ENCODE data around the gene CTSA.

Gene CTSA

DNA sequence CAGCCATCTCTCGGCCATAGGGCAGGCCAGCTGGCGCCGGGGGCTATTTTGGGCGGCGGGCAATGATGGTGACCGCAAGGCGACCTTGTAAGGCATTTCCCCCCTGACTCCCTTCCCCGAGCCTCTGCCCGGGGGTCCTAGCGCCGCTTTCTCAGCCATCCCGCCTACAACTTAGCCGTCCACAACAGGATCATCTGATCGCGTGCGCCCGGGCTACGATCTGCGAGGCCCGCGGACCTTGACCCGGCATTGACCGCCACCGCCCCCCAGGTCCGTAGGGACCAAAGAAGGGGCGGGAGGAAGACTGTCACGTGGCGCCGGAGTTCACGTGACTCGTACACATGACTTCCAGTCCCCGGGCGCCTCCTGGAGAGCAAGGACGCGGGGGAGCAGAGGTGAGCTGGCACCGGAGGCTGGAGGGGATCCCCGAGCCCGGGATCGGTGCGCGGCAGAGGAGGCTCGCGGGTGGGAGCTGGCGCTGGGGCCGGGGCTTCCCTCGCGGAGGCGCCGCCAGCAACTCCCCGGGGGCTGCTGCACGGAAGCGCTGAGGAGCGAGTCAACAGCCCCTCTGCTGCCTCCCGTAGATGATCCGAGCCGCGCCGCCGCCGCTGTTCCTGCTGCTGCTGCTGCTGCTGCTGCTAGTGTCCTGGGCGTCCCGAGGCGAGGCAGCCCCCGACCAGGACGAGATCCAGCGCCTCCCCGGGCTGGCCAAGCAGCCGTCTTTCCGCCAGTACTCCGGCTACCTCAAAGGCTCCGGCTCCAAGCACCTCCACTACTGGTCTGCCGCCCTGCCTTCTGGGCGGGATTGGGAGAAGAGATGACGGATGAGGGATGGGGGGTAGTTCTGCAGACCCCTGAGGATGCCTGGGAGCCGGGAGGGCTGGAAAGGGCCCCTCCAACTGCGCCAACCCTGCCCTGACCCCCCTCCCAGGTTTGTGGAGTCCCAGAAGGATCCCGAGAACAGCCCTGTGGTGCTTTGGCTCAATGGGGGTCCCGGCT, at the start of gene CTSA, which contains the start of gene NEURL2:
CTSA (plus strand) TSS at position 351 of the 999 bp plus-strand sequence; CDS start at position 585, 234 bp downstream.
NEURL2 (minus strand) TSS at position 224 of the 999 bp plus-strand sequence; CDS start at position 7, 217 bp downstream.
- Histone ChIP-seq H3K79me2 (ENCODE audit: control insufficient read depth, low read length) (no peaks in the 10 kb centered on the region), H3K27ac (ENCODE audit: low read depth, low read length) (no peak within 1 kb of the TSS), H3K4me1 (ENCODE audit: control insufficient read depth, low read length) (peaks cover 23% of the 10 kb centered on the region), H3K27me3 (ENCODE audit: control insufficient read depth, low read length) (no peaks in the 10 kb centered on the region), H3K36me3 (ENCODE audit: control insufficient read depth, low read length) (peaks cover 2% of the 10 kb centered on the region), H3K4me2 (ENCODE audit: low read length) (peak within 1 kb of the TSS; percentile 82), H3K9me3 (ENCODE audit: control insufficient read depth, insufficient read depth, low read length) (no peaks in the 10 kb centered on the region), H3F3A (ENCODE audit: control insufficient read depth, insufficient read depth) (no peaks in the 10 kb centered on the region), H4K20me1 (ENCODE audit: control insufficient read depth, insufficient read depth, low read depth, low read length) (no peaks in the 10 kb centered on the region), H3K4me3 (ENCODE audit: low read length) (peak within 1 kb of the TSS; percentile 83), H3K9me2 (replicated peaks; ENCODE audit: control insufficient read depth, low read length) (no peaks in the 10 kb centered on the region)
- TF ChIP-seq, protein P1, sequence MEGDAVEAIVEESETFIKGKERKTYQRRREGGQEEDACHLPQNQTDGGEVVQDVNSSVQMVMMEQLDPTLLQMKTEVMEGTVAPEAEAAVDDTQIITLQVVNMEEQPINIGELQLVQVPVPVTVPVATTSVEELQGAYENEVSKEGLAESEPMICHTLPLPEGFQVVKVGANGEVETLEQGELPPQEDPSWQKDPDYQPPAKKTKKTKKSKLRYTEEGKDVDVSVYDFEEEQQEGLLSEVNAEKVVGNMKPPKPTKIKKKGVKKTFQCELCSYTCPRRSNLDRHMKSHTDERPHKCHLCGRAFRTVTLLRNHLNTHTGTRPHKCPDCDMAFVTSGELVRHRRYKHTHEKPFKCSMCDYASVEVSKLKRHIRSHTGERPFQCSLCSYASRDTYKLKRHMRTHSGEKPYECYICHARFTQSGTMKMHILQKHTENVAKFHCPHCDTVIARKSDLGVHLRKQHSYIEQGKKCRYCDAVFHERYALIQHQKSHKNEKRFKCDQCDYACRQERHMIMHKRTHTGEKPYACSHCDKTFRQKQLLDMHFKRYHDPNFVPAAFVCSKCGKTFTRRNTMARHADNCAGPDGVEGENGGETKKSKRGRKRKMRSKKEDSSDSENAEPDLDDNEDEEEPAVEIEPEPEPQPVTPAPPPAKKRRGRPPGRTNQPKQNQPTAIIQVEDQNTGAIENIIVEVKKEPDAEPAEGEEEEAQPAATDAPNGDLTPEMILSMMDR (IDR thresholded peaks at IDR 0.05; ENCODE audit: low read depth, low read length, poor library complexity, severe bottlenecking): peak; percentile 3
- no peak for TF ChIP-seq EZH2phosphoT487 (IDR thresholded peaks at IDR 0.05; ENCODE audit: borderline replicate concordance, low read length)

DNA sequence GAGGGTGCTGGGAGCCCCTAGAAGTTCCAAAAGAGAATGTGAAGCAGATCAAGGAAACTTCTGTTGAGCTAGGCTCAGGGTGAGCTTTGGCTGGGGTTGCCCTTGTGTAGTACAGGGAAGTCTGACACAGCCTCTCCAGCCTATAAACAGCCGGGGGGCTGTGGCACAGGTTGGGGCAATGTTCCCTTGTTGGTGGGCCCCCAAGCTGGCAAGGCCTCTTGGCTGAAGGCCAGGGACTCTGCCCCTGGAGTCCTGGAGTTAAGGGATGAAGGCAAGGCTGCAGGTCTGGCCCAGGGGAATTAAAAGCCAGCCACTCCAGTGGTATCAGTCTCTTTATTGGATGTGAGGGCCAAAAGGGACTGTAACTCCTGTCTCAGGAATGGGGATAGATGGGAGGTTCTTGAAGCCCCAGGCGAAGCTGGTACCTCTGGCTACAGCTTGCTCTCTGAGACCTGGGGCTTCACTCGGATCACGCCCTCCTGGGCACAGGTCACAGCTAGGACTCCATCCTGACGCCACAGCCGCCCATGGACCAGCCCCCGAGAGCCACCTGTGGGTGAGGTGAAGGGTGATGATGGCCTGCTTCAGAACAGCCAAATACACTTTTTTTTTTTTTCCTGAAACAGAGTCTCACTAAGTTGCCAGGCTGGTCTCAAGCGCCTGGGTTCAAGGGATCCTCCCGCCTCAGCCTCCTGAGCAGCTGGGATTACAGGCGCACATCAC, 49.6 kb upstream of the CTSA start:
- Histone ChIP-seq H3K4me2 (ENCODE audit: low read length) (peak overlapping the region; percentile 65), H3K4me1 (ENCODE audit: control insufficient read depth, low read length) (peaks cover 20% of the 10 kb centered on the region), H3K79me2 (ENCODE audit: control insufficient read depth, low read length) (no peaks in the 10 kb centered on the region), H3K27me3 (ENCODE audit: control insufficient read depth, low read length) (no peaks in the 10 kb centered on the region), H3F3A (ENCODE audit: control insufficient read depth, insufficient read depth) (0 out of 2 replicates have a peak, but pooled peaks cover 2% of the 10 kb centered on the region), H3K27ac (ENCODE audit: low read depth, low read length) (peak overlapping the region; percentile 75), H3K36me3 (ENCODE audit: control insufficient read depth, low read length) (peaks cover 24% of the 10 kb centered on the region), H3K9me2 (replicated peaks; ENCODE audit: control insufficient read depth, low read length) (no peaks in the 10 kb centered on the region), H4K20me1 (ENCODE audit: control insufficient read depth, insufficient read depth, low read depth, low read length) (no peaks in the 10 kb centered on the region), H3K9me3 (ENCODE audit: control insufficient read depth, insufficient read depth, low read length) (no peaks in the 10 kb centered on the region), H3K4me3 (ENCODE audit: low read length) (peak overlapping the region; percentile 45)
- TF ChIP-seq, protein P1 (IDR thresholded peaks at IDR 0.05; ENCODE audit: low read depth, low read length, poor library complexity, severe bottlenecking): no peak
- TF ChIP-seq EZH2phosphoT487 (IDR thresholded peaks at IDR 0.05; ENCODE audit: borderline replicate concordance, low read length): no peak

DNA sequence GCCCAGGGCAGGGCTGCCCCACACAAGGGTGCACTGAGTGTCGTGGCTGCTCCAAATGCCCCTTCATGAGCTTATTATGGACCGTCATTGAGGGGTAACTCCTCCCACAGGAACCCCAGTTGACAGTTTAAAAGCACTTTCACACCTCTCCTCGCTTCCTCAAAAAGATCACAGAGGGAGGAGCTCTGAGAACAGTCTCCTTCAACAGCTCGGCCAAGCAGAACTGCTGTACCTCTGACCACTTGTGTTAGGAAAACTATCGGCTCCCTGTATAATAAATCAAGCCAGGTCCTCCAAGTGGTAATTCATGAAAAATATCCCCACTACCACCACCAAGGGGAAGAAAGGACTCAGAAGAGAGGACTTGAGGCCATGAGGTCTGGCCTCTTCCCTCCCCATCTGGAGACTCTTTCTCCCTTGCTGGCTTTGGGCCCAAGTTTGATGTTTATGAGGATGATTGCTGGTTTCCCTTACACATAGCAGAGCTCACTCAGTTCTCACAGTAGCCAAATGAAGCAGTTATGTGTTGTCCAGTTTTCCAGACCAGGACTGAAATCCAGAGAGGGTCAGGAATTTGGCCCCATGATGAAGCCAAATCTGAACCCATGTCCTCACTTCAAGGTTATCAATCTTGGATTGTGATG, 48.8 kb upstream of the CTSA start:
- Histone ChIP-seq H3K27ac (ENCODE audit: low read depth, low read length) (peak overlapping the region; percentile 75), H3K79me2 (ENCODE audit: control insufficient read depth, low read length) (no peaks in the 10 kb centered on the region), H3K4me1 (ENCODE audit: control insufficient read depth, low read length) (peaks cover 20% of the 10 kb centered on the region), H3K36me3 (ENCODE audit: control insufficient read depth, low read length) (peaks cover 24% of the 10 kb centered on the region), H3K4me3 (ENCODE audit: low read length) (peak overlapping the region; percentile 45), H3K9me3 (ENCODE audit: control insufficient read depth, insufficient read depth, low read length) (no peaks in the 10 kb centered on the region), H3K9me2 (replicated peaks; ENCODE audit: control insufficient read depth, low read length) (no peaks in the 10 kb centered on the region), H3F3A (ENCODE audit: control insufficient read depth, insufficient read depth) (0 out of 2 replicates have a peak, but pooled peaks cover under 1% of the 10 kb centered on the region), H3K4me2 (ENCODE audit: low read length) (peak overlapping the region; percentile 65), H3K27me3 (ENCODE audit: control insufficient read depth, low read length) (no peaks in the 10 kb centered on the region), H4K20me1 (ENCODE audit: control insufficient read depth, insufficient read depth, low read depth, low read length) (no peaks in the 10 kb centered on the region)
- TF ChIP-seq, protein P1 (IDR thresholded peaks at IDR 0.05; ENCODE audit: low read depth, low read length, poor library complexity, severe bottlenecking): no peak
- TF ChIP-seq EZH2phosphoT487 (IDR thresholded peaks at IDR 0.05; ENCODE audit: borderline replicate concordance, low read length): no peak
